HG03442 (cell line): ENCODE data around the gene TYW3.

Source experiments
- ATAC-seq: cut with Tn5 transposase; IDR thresholded peaks from one replicate; pipeline ENCODE4 v1.9.1; 2021; ENCODE audit warnings: mild to moderate bottlenecking, moderate library complexity; ENCODE audit not compliant: unreplicated experiment

TYW3 gene

GRCh38 chr1:74790453-74790852 lies 57.5 kb downstream of the TYW3 start:
- ATAC-seq = no peak

- ATAC-seq = no peak
Observed at GRCh38 chr1:74791491-74791890, 58.5 kb downstream of the TYW3 start.

GRCh38 chr1:74799119-74799657 lies 66.2 kb downstream of the TYW3 start:
- ATAC-seq = no peak

DNA sequence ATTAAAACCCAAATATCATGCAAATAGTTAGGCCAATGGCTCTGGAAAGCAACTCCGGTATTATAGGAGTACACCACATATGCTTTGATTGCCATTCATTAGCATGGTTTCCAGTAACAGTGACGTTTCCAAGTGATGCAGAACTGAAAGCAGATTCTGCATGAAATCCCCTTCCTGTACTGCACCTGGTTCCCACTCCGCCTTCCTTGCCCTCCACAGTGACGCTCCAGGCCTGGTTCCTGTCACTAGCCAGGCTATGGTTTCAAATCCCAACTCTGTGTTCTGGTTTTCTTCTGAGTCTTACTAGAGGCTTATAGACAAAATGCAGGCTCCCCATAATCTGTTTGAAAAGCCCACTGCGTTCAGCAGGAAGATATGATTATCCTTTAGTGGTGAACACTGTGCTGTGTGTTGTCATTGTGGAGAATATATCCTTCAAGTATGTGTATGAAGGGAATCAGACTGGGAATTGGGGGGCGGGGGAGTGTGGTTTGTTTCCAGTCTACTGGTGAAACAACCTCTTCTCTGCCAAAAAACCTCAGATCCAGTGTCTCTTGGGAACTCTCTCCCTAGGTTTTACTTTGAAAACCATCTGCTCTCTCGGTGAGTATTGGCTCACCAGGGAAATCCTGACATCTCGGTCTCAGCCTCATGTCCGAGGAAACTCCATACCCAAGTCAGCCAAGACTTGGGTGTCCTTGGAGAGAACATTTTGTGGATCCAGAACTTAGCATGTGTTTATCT lies 78.7 kb downstream of the TYW3 start:
- peak; percentile 72 for ATAC-seq

DNA sequence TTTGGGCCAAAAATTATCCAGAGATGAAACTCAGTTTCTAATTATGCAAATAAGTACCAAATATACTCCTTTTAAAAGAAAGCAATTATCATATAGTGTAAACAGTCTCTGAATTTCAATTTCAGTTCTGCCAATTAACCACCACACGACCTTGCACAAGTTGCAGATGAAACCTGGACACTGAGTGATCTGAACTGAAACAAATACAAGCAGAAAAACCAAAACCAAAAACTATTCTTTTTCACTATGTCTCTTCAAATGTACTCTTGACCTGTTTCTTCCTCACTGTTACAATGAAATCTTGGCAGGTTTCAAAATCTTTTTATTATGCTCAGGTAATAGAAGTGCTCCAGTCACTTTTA lies 79.2 kb downstream of the TYW3 start:
- peak; percentile 93 for ATAC-seq
